HepG2 (cell line): ENCODE data around the gene SYNGR2. TPM values are rescaled to one million over a fixed set of nuclear protein-coding genes. Genes with fewer than 3 reads are reported as not detected.

ENCODE experiments used
- BCLAF1 ChIP-seq: fragments of 450-650 bp; IDR thresholded peaks from 2 replicates; pipeline ENCODE4 v1.6.1; 2017; ENCODE audit warnings: mild to moderate bottlenecking
- DBP ChIP-seq: sonication (generic); formaldehyde crosslinking; IDR thresholded peaks from 2 replicates; pipeline ENCODE4 v1.4.0; 2020; ENCODE audit warnings: missing genetic modification reagents; ENCODE audit errors: not compliant biosample characterization
- EEA1 ChIP-seq: sonication (generic); formaldehyde crosslinking; IDR thresholded peaks from 2 replicates; pipeline ENCODE4 v1.5.1; 2020; ENCODE audit warnings: mild to moderate bottlenecking, missing genetic modification reagents, borderline replicate concordance
- ELF4 ChIP-seq: sonication (generic); formaldehyde crosslinking; IDR thresholded peaks from 2 replicates; pipeline ENCODE4 v1.5.0; 2020; ENCODE audit warnings: missing genetic modification reagents, mild to moderate bottlenecking, moderate library complexity, borderline replicate concordance
- ETS1 ChIP-seq: sonication (generic); formaldehyde crosslinking; IDR thresholded peaks from 2 replicates; pipeline ENCODE4 v1.4.0; 2020; ENCODE audit warnings: missing genetic modification reagents
- HCFC1 ChIP-seq: fragments of 150-350 bp; IDR thresholded peaks from 2 replicates; pipeline ENCODE4 v1.6.1; 2014; ENCODE audit warnings: low read depth, low read length
- MTA1 ChIP-seq: sonication (generic); formaldehyde crosslinking; IDR thresholded peaks from 2 replicates; pipeline ENCODE4 v1.4.0; 2020; ENCODE audit warnings: missing genetic modification reagents, mild to moderate bottlenecking, borderline replicate concordance
- MXI1 ChIP-seq: IDR thresholded peaks from 3 replicates; pipeline ENCODE4 v1.6.1; 2012; ENCODE audit warnings: low read depth, low read length, inconsistent platforms, borderline replicate concordance
- NFYB ChIP-seq: sonication (generic); formaldehyde crosslinking; IDR thresholded peaks from 2 replicates; pipeline ENCODE4 v1.4.0; 2020; ENCODE audit warnings: missing genetic modification reagents
- POLR2AphosphoS2 ChIP-seq: IDR thresholded peaks from 2 replicates; pipeline ENCODE4 v1.6.1; 2011; ENCODE audit warnings: low read depth, low read length, improper control_type of control experiment
- POLR2G ChIP-seq: fragments of 200-400 bp; formaldehyde crosslinking; IDR thresholded peaks from 2 replicates; pipeline ENCODE4 v1.6.1; 2018; ENCODE audit warnings: mild to moderate bottlenecking, low read depth, low read length, moderate library complexity
- RCOR2 ChIP-seq: IDR thresholded peaks from 2 replicates; pipeline ENCODE4 v1.6.1; 2016; ENCODE audit warnings: missing biosample characterization, missing genetic modification reagents
- RFX3 ChIP-seq: IDR thresholded peaks from 2 replicates; pipeline ENCODE4 v1.6.1; 2016; ENCODE audit warnings: missing biosample characterization, missing genetic modification reagents
- RFXANK ChIP-seq: IDR thresholded peaks from 2 replicates; pipeline ENCODE4 v1.6.1; 2016
- SATB2 ChIP-seq: sonication (generic); formaldehyde crosslinking; IDR thresholded peaks from 2 replicates; pipeline ENCODE4 v1.5.0; 2020; ENCODE audit warnings: missing genetic modification reagents
- SMAD1 ChIP-seq: sonication (generic); formaldehyde crosslinking; IDR thresholded peaks from 2 replicates; pipeline ENCODE4 v1.4.0; 2020; ENCODE audit warnings: missing genetic modification reagents, low read depth, mild to moderate bottlenecking, borderline replicate concordance
- SNAI1 ChIP-seq: sonication (generic); formaldehyde crosslinking; IDR thresholded peaks from 2 replicates; pipeline ENCODE4 v1.5.0; 2020; ENCODE audit warnings: mild to moderate bottlenecking, missing genetic modification reagents, borderline replicate concordance
- TOE1 ChIP-seq: sonication (generic); formaldehyde crosslinking; IDR thresholded peaks from 2 replicates; pipeline ENCODE4 v1.4.0; 2020; ENCODE audit warnings: mild to moderate bottlenecking, missing genetic modification reagents
- ZBTB8A ChIP-seq: sonication (generic); formaldehyde crosslinking; IDR thresholded peaks from 2 replicates; pipeline ENCODE4 v1.4.0; 2020; ENCODE audit warnings: mild to moderate bottlenecking, low read depth, missing genetic modification reagents, borderline replicate concordance
- ZFP41 ChIP-seq: sonication (generic); formaldehyde crosslinking; IDR thresholded peaks from 2 replicates; pipeline ENCODE4 v1.4.0; 2020; ENCODE audit warnings: mild to moderate bottlenecking, missing genetic modification reagents, borderline replicate concordance
- ZNF124 ChIP-seq: sonication (generic); formaldehyde crosslinking; IDR thresholded peaks from 2 replicates; pipeline ENCODE4 v1.4.0; 2020; ENCODE audit warnings: missing genetic modification reagents
- ZNF34 ChIP-seq: sonication (generic); formaldehyde crosslinking; IDR thresholded peaks from 2 replicates; pipeline ENCODE4 v1.4.0; 2020; ENCODE audit warnings: mild to moderate bottlenecking, missing genetic modification reagents, borderline replicate concordance
- ZNF501 ChIP-seq: sonication (generic); formaldehyde crosslinking; IDR thresholded peaks from 2 replicates; pipeline ENCODE4 v1.5.1; 2020; ENCODE audit warnings: mild to moderate bottlenecking, moderate library complexity, missing genetic modification reagents
- ZNF552 ChIP-seq: sonication (generic); formaldehyde crosslinking; IDR thresholded peaks from 2 replicates; pipeline ENCODE4 v1.9.0; 2022; ENCODE audit warnings: missing genetic modification reagents, mild to moderate bottlenecking, borderline replicate concordance
- ZNF691 ChIP-seq: sonication (generic); formaldehyde crosslinking; IDR thresholded peaks from 2 replicates; pipeline ENCODE4 v1.4.0; 2020; ENCODE audit warnings: missing genetic modification reagents, low read depth, mild to moderate bottlenecking, borderline replicate concordance
- ZSCAN31 ChIP-seq: sonication (generic); formaldehyde crosslinking; IDR thresholded peaks from 2 replicates; pipeline ENCODE4 v1.5.0; 2020; ENCODE audit warnings: low read depth, mild to moderate bottlenecking, missing genetic modification reagents
- polyA plus RNA-seq, 8 experiments: library from polyadenylated mRNA; depleted of rRNA in 3 of 8; stranded (reverse) in 7 of 8; unstranded in 1 of 8; fragments of >200 nt; fragmentation: Illumina TruSeq in 4 of 8; extraction: Trizol in 4 of 8; gene quantifications; 2 replicates each; pipeline versions ENCODE4 v1.2.1 to v1.2.3, GENCODE V29; 2011 to 2016; ENCODE audit warnings: low read depth in 4 of 8, missing spikeins in 1 of 8, mixed read lengths in 1 of 8; ENCODE audit not compliant: insufficient read depth in 1 of 8
- total RNA-seq, 5 experiments: library from RNA; depleted of rRNA; stranded (reverse); fragments of >200 nt; fragmentation: Illumina TruSeq; extraction: Trizol; gene quantifications; 2 replicates each; pipeline ENCODE4 v1.2.3, GENCODE V29; 2016; ENCODE audit warnings: low read depth in 1 of 5

SYNGR2 gene
- total and polyA plus RNA-seq, 2 of the 13 experiments (the other 11 are each of a cell fraction or from before 2014, with no cell fraction given), result 46.7 to 170 TPM

- no peak for TF ChIP-seq HCFC1
- TF ChIP-seq ZNF552 (CRISPR knock-in tag), result no peak; the same call in 1 of the 2 replicates
- TF ChIP-seq ZNF124 (CRISPR knock-in tag), result peak; percentile 62; the same call in 1 of the 2 replicates
- TF ChIP-seq RCOR2 (CRISPR knock-in tag), result peak; percentile 22; the same call in 1 of the 2 replicates
- TF ChIP-seq EEA1, result peak; percentile 52; the same call in 1 of the 2 replicates
- TF ChIP-seq NFYB, result no peak
- TF ChIP-seq MXI1, result peak; percentile 85; the same call in 1 of the 3 replicates
- peak; percentile 56; the same call in 1 of the 2 replicates for TF ChIP-seq ZFP41 (CRISPR knock-in tag)
- no peak for TF ChIP-seq ZNF34
- 0 out of 2 replicates have a peak, but pooled peaks have one; percentile 81 for TF ChIP-seq ZNF691 (CRISPR knock-in tag)
- TF ChIP-seq SNAI1 (CRISPR knock-in tag), result no peak
- no peak for TF ChIP-seq RFX3
- TF ChIP-seq SATB2 (CRISPR knock-in tag), result no peak
- no peak for TF ChIP-seq ZBTB8A (CRISPR knock-in tag)
- no peak for TF ChIP-seq ETS1
- no peak for TF ChIP-seq POLR2AphosphoS2
- no peak for TF ChIP-seq SMAD1 (CRISPR knock-in tag)
- no peak for TF ChIP-seq MTA1 (CRISPR knock-in tag)
- peak; percentile 23; the same call in 1 of the 2 replicates for TF ChIP-seq RFXANK (CRISPR knock-in tag)
- peak; percentile 61; the same call in 1 of the 2 replicates for TF ChIP-seq ELF4 (CRISPR knock-in tag)
- peak; percentile 78 for TF ChIP-seq POLR2G
- TF ChIP-seq TOE1 (CRISPR knock-in tag), result no peak
- no peak for TF ChIP-seq BCLAF1
- TF ChIP-seq ZNF501 (CRISPR knock-in tag), result peak; percentile 94
- peak; percentile 69; the same call in 1 of the 2 replicates for TF ChIP-seq ZSCAN31 (CRISPR knock-in tag)
- no peak for TF ChIP-seq DBP
Measured at GRCh38 chr17:78127239-78127887, 41.0 kb upstream of the SYNGR2 start (continued).
